Peyer's patch (tissue), 4 donors: ENCODE results near the gene CPA5. TPM values are rescaled to one million over a fixed set of nuclear protein-coding genes. Genes with fewer than 3 reads are reported as not detected.

ENCODE experiments used
- DNase-seq, 3 donors: peaks; one replicate each; pipeline ENCODE4 v3.0.0-alpha.2; 2017 to 2019
- H3K27ac ChIP-seq, 4 donors: fragments of 200-600 bp; sonication (generic); one replicate each; pipeline ENCODE4 v1.5.1; 2016 to 2019
- H3K27me3 ChIP-seq, 2 donors: fragments of 200-600 bp; sonication (generic); one replicate each; pipeline ENCODE4 v1.5.1; 2019
- H3K36me3 ChIP-seq, 3 donors: fragments of 200-600 bp; sonication (generic); one replicate each; pipeline ENCODE4 v1.5.1; 2016 to 2019
- H3K4me1 ChIP-seq, 4 donors: fragments of 200-600 bp; sonication (generic); one replicate each; pipeline ENCODE4 v1.5.1; 2016 to 2019
- H3K4me3 ChIP-seq, 4 donors: fragments of 200-600 bp; sonication (generic); 1 replicate in 3 of 4; 2 replicates in 1 of 4; pipeline ENCODE4 v1.5.1; 2016 to 2019; ENCODE audit warnings: mild to moderate bottlenecking in 1 of 4
- H3K9me3 ChIP-seq, 4 donors: fragments of 200-600 bp; sonication (generic); one replicate each; pipeline ENCODE4 v1.5.1; 2016 to 2019; ENCODE audit warnings: mild to moderate bottlenecking in 1 of 4
- CTCF ChIP-seq, 6 experiments: fragments of 450-650 bp in 4 of 6; fragments of 200-600 bp in 2 of 6; sonication (generic) in 1 of 6; IDR thresholded peaks; one replicate each; pipeline ENCODE4 v1.5.1; 2017 to 2019; ENCODE audit warnings: antibody characterized with exemption in 6 of 6, mild to moderate bottlenecking in 3 of 6, moderate library complexity in 1 of 6
- POLR2A ChIP-seq, 2 donors: fragments of 450-650 bp; IDR thresholded peaks; one replicate each; pipeline ENCODE4 v1.5.1; 2017; ENCODE audit warnings: antibody characterized with exemption in 2 of 2, mild to moderate bottlenecking in 2 of 2, moderate library complexity in 2 of 2
- total RNA-seq, 4 donors: library from RNA; depleted of rRNA; stranded (reverse); fragments of >200 nt; gene quantifications; one replicate each; pipeline ENCODE4 v1.1.0, GENCODE V29; 2016

Gene CPA5
- total RNA-seq, 4 donors from 2014 or later, result not detected

DNA sequence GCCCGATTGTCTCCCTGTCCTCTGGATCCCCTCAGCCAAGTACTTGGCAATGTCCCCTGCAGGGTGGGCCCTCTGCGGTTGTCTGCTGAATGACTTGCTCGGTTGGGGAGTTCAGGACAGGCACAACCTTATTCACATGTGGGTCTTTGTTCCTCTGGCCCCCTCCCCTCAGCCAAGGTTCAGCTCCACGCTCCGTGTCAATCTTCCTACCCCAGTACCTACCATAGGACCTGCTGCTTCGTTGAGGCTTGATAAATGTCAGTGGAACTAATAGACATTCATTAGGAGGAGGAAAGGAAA is 7.1 kb downstream of the CPA5 start:
- no peaks in the 10 kb centered on the region for H3K36me3 ChIP-seq
- DNase-seq, result no peak
- peak overlapping the region in 3 of 4 donors; percentile 42 to 59 (median 52) for H3K27ac ChIP-seq
- no peak for TF ChIP-seq CTCF (IDR thresholded peaks at IDR 0.05)
- H3K4me3 ChIP-seq, result no peak overlapping the region
- H3K9me3 ChIP-seq, result no peaks in the 10 kb centered on the region
- H3K27me3 ChIP-seq, result no peaks in the 10 kb centered on the region
- peaks cover 0 to 3% (median 0%) of the 10 kb centered on the region in 4 donors for H3K4me1 ChIP-seq

DNA sequence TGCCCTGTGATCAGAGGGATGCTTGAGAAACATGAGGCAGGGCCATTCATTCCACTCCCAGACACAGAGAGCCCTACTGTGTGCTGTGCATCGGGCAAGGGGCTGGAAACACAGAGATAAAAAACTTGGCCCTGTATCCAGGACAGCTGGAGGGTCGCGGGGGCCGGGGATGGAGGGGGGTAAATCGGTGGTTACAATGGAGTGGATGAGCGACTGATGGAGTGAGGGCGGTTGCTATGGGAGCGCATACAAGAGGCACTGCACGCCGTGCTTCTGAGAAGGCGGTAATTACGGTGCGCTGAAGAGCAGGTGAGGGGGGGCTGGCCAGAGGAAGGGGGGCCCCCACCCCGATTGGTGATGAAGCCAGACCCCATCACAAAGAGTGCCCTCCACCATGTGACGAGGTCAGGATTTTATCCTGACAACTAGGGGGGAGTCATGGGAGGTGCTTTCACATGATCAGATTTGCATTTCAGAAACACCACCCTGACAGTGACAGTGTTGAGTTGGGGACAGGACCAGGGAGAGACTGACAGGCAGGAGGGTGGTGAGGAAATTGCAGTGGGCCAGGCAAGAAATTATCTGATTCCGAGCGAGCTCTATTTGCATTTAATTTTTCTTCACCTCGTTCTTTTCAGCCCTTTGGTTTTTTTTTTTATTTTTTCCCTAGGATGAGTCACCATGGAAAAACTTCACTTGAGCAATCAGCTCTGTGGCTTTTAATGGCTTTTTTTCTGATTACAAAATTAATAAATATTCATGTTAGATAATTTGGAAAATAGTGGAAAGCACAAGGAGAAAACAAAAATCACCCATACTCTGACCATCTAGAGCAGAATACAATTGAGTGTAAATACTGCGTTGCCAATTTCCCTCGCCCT is 7.8 kb downstream of the CPA5 start:
- Histone ChIP-seq H3K36me3 (no peaks in the 10 kb centered on the region), H3K27me3 (no peaks in the 10 kb centered on the region), H3K4me3 (no peak overlapping the region), H3K9me3 (no peaks in the 10 kb centered on the region), H3K27ac (peak overlapping the region; percentile 12 to 67 (median 50)), H3K4me1 (peaks cover 0 to 3% (median 0%) of the 10 kb centered on the region in 4 donors)
- TF ChIP-seq CTCF (IDR thresholded peaks at IDR 0.05), result no peak
- no peak for TF ChIP-seq POLR2A (IDR thresholded peaks at IDR 0.05)
- no peak for DNase-seq

DNA sequence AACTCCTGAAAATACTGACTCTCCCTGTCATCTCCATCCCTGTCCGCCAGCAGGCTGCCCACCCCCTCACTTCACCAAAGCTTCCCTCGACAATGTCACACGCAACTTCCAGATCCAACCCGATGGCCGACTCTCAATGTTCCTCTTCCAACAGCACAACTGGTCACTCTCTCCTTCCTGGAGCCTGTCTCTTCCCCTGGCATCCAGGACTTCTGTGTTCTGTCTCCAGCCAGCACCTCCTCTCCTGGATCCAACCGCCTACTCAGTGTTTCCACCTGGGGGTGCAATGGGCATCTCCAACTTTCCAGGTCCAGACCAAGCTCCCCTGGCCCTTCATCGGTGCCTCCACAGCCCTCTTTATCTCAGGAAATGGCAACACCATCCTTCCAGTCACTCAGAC is 8.6 kb downstream of the CPA5 start:
- peak overlapping the region in 2 of 4 donors; percentile 48 to 57 for H3K27ac ChIP-seq
- no peaks in the 10 kb centered on the region for H3K9me3 ChIP-seq
- no peak for TF ChIP-seq POLR2A (IDR thresholded peaks at IDR 0.05)
- no peak for TF ChIP-seq CTCF (IDR thresholded peaks at IDR 0.05)
- H3K4me1 ChIP-seq, result peaks cover 0 to 3% (median 0%) of the 10 kb centered on the region in 4 donors
- H3K36me3 ChIP-seq, result no peaks in the 10 kb centered on the region
- no peak for DNase-seq
- no peak overlapping the region for H3K4me3 ChIP-seq
- no peaks in the 10 kb centered on the region for H3K27me3 ChIP-seq

DNA sequence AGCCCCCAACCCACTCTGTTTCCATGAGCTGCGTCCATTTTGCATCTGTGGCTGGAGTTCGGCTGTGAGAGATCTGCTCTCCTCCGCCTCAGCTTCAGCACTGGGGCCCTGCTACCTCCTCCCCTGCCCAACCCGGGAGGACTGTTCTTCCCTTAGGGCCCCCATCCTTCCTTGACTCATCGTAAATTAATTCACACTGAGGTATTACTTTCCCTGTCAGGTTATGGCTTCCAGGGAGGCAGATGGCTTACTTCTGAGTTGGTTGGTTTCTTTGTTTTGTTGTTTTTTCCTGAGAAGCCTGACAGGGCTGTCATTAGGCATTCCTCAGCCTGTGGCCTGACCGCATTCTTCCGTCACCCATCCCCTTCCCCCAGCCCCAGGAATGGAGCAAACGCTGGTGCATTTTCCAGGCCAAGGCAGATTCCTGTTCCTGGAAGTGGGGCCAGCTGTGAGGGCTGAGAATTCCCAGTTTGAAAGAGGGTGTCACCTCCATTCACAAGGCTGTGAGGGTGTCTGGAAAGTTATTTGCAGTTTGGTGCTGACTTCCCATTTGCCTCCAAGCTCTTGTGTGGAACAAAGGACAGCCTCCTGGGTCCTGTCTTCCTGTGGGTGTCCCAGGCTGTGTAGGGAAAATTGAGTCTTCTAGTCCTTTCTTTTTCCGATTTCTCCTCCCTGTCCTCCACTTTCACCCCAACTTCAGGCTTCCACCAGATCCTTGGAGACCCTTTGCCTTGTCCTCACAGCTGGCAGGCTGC is 11.7 kb downstream of the CPA5 start:
- Histone ChIP-seq H3K36me3 (no peaks in the 10 kb centered on the region), H3K4me1 (no peaks in the 10 kb centered on the region), H3K27ac (peak overlapping the region in 3 of 4 donors; percentile 57 to 80 (median 71)), H3K27me3 (no peaks in the 10 kb centered on the region), H3K9me3 (peaks cover 0 to 9% (median 3%) of the 10 kb centered on the region in 4 donors), H3K4me3 (no peak overlapping the region)
- TF ChIP-seq CTCF (IDR thresholded peaks at IDR 0.05) (no peak), POLR2A (IDR thresholded peaks at IDR 0.05) (no peak)
- peak in 1 of 3 donors; percentile 52 for DNase-seq

DNA sequence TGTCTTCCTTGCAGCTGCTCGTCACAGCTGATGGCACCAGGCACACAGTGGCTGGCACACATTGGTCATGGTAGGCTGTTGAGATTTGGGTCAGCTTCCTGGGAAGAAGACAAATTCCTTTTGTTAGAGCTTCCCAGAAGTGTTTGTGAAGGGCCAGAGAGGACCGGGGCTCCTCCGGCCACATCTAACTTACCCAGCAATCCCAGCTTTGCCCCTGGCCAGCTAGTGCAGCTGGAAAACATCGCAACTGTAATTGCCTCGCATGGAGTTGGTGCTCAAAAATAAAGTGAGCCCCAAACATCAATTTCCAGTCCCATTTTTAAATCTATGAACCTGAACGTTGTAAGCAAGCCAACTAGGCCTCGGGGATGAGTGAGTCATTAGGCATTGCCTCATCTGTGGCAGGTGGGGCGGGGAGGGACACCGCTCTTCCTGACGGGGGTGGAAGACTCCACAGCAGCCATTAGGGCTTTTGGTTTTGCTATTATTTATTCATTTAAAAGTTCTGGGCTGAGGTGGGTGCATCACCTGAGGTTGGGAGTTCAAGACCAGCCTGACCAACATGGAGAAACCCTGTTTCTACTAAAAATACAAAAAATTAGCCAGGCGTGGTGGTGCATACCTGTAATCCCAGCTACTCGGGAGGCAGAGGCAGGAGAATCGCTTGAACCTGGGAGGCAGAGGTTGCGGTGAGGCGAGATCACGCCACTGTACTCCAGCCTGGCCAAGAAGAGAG is 12.4 kb downstream of the CPA5 start:
- H3K9me3 ChIP-seq, result peaks cover 0 to 9% (median 3%) of the 10 kb centered on the region in 4 donors
- TF ChIP-seq CTCF (IDR thresholded peaks at IDR 0.05) (no peak), POLR2A (IDR thresholded peaks at IDR 0.05) (no peak)
- H3K4me1 ChIP-seq, result no peaks in the 10 kb centered on the region
- H3K4me3 ChIP-seq, result no peak overlapping the region
- H3K36me3 ChIP-seq, result no peaks in the 10 kb centered on the region
- H3K27ac ChIP-seq, result peak overlapping the region in 3 of 4 donors; percentile 57 to 80 (median 71)
- DNase-seq, result peak in 1 of 3 donors; percentile 52
- H3K27me3 ChIP-seq, result no peaks in the 10 kb centered on the region
